Suprapubic skin (tissue), 4 donors: ENCODE measurements around the gene PHKA1.

Experiments
- EP300 ChIP-seq: sonication (generic); formaldehyde crosslinking; IDR thresholded peaks from one replicate; pipeline ENCODE4 v1.6.1; 2017; ENCODE audit warnings: antibody characterized with exemption
- POLR2A ChIP-seq, 2 donors: fragments of 450-650 bp; IDR thresholded peaks; one replicate each; pipeline ENCODE4 v1.6.1; 2017; ENCODE audit warnings: antibody characterized with exemption in 2 of 2, mild to moderate bottlenecking in 2 of 2, moderate library complexity in 2 of 2
- POLR2AphosphoS5 ChIP-seq, 3 donors: sonication (generic); formaldehyde crosslinking; IDR thresholded peaks; one replicate each; pipeline ENCODE4 v1.6.1; 2017; ENCODE audit warnings: antibody characterized with exemption in 3 of 3
- TF ChIP-seq, protein P1 (sequence below), 2 donors: fragments of 200-600 bp in 1 of 2; fragments of 450-650 bp in 1 of 2; sonication (generic) in 1 of 2; IDR thresholded peaks; one replicate each; pipeline ENCODE4 v1.5.1; 2016 to 2019; ENCODE audit warnings: antibody characterized with exemption in 2 of 2, mild to moderate bottlenecking in 1 of 2, moderate library complexity in 1 of 2

DNA sequence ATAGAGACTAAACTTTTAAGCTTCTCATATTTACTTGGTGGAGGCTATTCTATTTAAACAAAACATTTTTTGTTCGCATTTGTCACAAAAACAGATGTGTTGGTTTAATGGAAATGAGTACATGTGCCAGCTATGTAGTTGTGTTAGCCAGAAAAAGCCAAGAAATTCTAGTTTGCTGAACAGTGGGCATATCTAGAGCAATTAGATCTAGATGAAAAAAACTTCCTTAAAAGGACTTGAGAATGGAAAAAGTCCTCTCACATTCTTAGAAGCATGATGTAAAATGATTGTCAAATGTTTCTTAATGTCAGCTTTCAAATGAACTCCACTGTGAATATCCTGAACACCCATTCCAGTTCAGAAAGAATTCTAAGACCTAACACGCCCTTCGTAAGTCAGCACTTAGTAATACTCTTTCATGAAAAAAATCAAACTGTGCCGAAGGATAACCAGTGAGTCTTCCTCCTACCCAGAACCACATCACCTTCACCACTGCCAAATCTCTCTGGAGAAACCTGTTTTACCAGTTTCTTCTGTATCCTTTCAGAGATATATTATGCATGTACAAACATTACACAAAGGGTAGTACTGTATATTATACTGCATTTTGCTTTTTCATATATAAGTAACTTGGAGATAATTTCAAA lies 28.2 kb downstream of the PHKA1 start:
- TF ChIP-seq, protein P1, sequence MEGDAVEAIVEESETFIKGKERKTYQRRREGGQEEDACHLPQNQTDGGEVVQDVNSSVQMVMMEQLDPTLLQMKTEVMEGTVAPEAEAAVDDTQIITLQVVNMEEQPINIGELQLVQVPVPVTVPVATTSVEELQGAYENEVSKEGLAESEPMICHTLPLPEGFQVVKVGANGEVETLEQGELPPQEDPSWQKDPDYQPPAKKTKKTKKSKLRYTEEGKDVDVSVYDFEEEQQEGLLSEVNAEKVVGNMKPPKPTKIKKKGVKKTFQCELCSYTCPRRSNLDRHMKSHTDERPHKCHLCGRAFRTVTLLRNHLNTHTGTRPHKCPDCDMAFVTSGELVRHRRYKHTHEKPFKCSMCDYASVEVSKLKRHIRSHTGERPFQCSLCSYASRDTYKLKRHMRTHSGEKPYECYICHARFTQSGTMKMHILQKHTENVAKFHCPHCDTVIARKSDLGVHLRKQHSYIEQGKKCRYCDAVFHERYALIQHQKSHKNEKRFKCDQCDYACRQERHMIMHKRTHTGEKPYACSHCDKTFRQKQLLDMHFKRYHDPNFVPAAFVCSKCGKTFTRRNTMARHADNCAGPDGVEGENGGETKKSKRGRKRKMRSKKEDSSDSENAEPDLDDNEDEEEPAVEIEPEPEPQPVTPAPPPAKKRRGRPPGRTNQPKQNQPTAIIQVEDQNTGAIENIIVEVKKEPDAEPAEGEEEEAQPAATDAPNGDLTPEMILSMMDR (IDR thresholded peaks at IDR 0.05) = no peak
- TF ChIP-seq POLR2A (IDR thresholded peaks at IDR 0.05) (no peak), EP300 (no peak), POLR2AphosphoS5 (IDR thresholded peaks at IDR 0.05) (no peak)
